ENCODE measurements around the gene MCM10.
"Not testable (repeated sequence)": the region's sequence is repeated elsewhere in the genome, so short reads cannot be mapped to it uniquely, and the experiment has no call there.

Gene MCM10

GRCh38 chr10:13160934-13161856 is at the start of gene MCM10:
Gene MCM10 (plus strand): TSS chr10:13161558. CDS start chr10:13164203, 2,645 bp downstream.
- peak; percentile 96 to 97 for DNase-seq (ENCODE audit: low read depth in 2 of 2)

GRCh38 chr10:13113544-13113943 is 47.8 kb upstream of the MCM10 start:
- no peak for DNase-seq (ENCODE audit: low read depth in 2 of 2)

GRCh38 chr10:13115832-13116803 is 45.2 kb upstream of the MCM10 start:
- no peak for DNase-seq (ENCODE audit: low read depth in 2 of 2)

- DNase-seq (ENCODE audit: low read depth in 2 of 2) = no peak
Observed at GRCh38 chr10:13117841-13118783, 43.2 kb upstream of the MCM10 start.

GRCh38 chr10:13118784-13119410 is 42.5 kb upstream of the MCM10 start:
- DNase-seq (ENCODE audit: low read depth in 2 of 2) = no peak

- DNase-seq (ENCODE audit: low read depth in 2 of 2) = no peak
Observed at GRCh38 chr10:13120786-13121499, 40.4 kb upstream of the MCM10 start.

GRCh38 chr10:13121500-13121854 is 39.9 kb upstream of the MCM10 start:
- DNase-seq (ENCODE audit: low read depth in 2 of 2) = no peak

GRCh38 chr10:13136651-13137050 is 24.7 kb upstream of the MCM10 start:
- no peak for DNase-seq (ENCODE audit: low read depth in 2 of 2)

GRCh38 chr10:13139150-13139549 is 22.2 kb upstream of the MCM10 start:
- no peak for DNase-seq (ENCODE audit: low read depth in 2 of 2)

GRCh38 chr10:13139676-13140075 is 21.7 kb upstream of the MCM10 start:
- DNase-seq (ENCODE audit: low read depth in 2 of 2) = no peak

GRCh38 chr10:13140627-13141190 is 20.6 kb upstream of the MCM10 start:
- no peak for DNase-seq (ENCODE audit: low read depth in 2 of 2)

GRCh38 chr10:13143766-13144165 is 17.6 kb upstream of the MCM10 start:
- no peak for DNase-seq (ENCODE audit: low read depth in 2 of 2)

GRCh38 chr10:13144814-13145213 is 16.5 kb upstream of the MCM10 start:
- no peak for DNase-seq (ENCODE audit: low read depth in 2 of 2)

GRCh38 chr10:13146379-13146778 is 15.0 kb upstream of the MCM10 start:
- DNase-seq (ENCODE audit: low read depth in 2 of 2) = no peak

GRCh38 chr10:13147161-13147560 is 14.2 kb upstream of the MCM10 start:
- no peak for DNase-seq (ENCODE audit: low read depth in 2 of 2)

- DNase-seq (ENCODE audit: low read depth in 2 of 2) = no peak
Observed at GRCh38 chr10:13152296-13152695, 9.1 kb upstream of the MCM10 start.

GRCh38 chr10:13155860-13156259 is 5.5 kb upstream of the MCM10 start:
- not testable (repeated sequence) for DNase-seq (ENCODE audit: low read depth in 2 of 2)

GRCh38 chr10:13158401-13158800 is 3.0 kb upstream of the MCM10 start:
- peak in 1 of 2 donors; percentile 7 for DNase-seq (ENCODE audit: low read depth in 2 of 2)

- no peak for DNase-seq (ENCODE audit: low read depth in 2 of 2)
Observed at GRCh38 chr10:13161857-13162271, 506 bp downstream of the MCM10 start.

- no peak for DNase-seq (ENCODE audit: low read depth in 2 of 2)
Observed at GRCh38 chr10:13163859-13164258, 2.5 kb downstream of the MCM10 start.
